Karpas-422 (cell line): Measurements from ENCODE around the gene ATOH8. TPM values are rescaled to one million over a fixed set of nuclear protein-coding genes. Genes with fewer than 3 reads are reported as not detected.

ENCODE experiments used
- DNase-seq: peaks from one replicate; pipeline ENCODE4 v3.0.0-alpha.2; 2015
- H2AFZ ChIP-seq: fragments of 200-600 bp; sonication (generic); 2 replicates; pipeline ENCODE4 v1.6.1; 2014; ENCODE audit warnings: antibody characterized with exemption, low read length, mixed read lengths
- H3K27ac ChIP-seq: fragments of 200-600 bp; sonication (generic); 2 replicates; pipeline ENCODE4 v1.5.1; 2014; ENCODE audit warnings: mild to moderate bottlenecking, low read length, moderate library complexity
- H3K27me3 ChIP-seq: fragments of 200-600 bp; sonication (generic); 2 replicates; pipeline ENCODE4 v1.6.1; 2014; ENCODE audit warnings: low read length, mixed read lengths
- H3K36me3 ChIP-seq: fragments of 200-600 bp; sonication (generic); 2 replicates; pipeline ENCODE4 v1.6.1; 2014; ENCODE audit warnings: low read length, mixed read lengths; ENCODE audit not compliant: insufficient read depth
- H3K4me1 ChIP-seq: fragments of 200-600 bp; sonication (generic); 2 replicates; pipeline ENCODE4 v1.6.1; 2014; ENCODE audit warnings: mild to moderate bottlenecking, low read length, mixed read lengths
- H3K4me2 ChIP-seq: fragments of 200-600 bp; sonication (generic); 2 replicates; pipeline ENCODE4 v1.6.1; 2014; ENCODE audit warnings: low read length, low read depth, mild to moderate bottlenecking; ENCODE audit not compliant: poor library complexity, severe bottlenecking
- H3K4me3 ChIP-seq: fragments of 200-600 bp; sonication (generic); 2 replicates; pipeline ENCODE4 v1.5.1; 2014; ENCODE audit warnings: mild to moderate bottlenecking, antibody characterized with exemption, low read length, mixed read lengths
- H3K79me2 ChIP-seq: fragments of 200-600 bp; sonication (generic); 2 replicates; pipeline ENCODE4 v1.6.1; 2014; ENCODE audit warnings: mild to moderate bottlenecking, low read length, mixed read lengths
- H3K9ac ChIP-seq: fragments of 200-600 bp; sonication (generic); 2 replicates; pipeline ENCODE4 v1.6.0; 2014; ENCODE audit warnings: low read length
- H3K9me2 ChIP-seq: fragments of 200-600 bp; sonication (generic), shearing (Covaris generic); replicated peaks from 2 replicates; pipeline ENCODE4 v1.6.0; 2014; ENCODE audit warnings: mild to moderate bottlenecking, low read length, moderate library complexity; ENCODE audit not compliant: insufficient read depth
- H3K9me3 ChIP-seq: fragments of 300-700, 200-600 bp; sonication (generic); 2 replicates; pipeline ENCODE4 v1.6.1; 2014; ENCODE audit warnings: low read length, mixed read lengths
- H4K20me1 ChIP-seq: fragments of 200-600 bp; sonication (generic); 2 replicates; pipeline ENCODE4 v1.6.1; 2014; ENCODE audit warnings: mild to moderate bottlenecking, antibody characterized with exemption, low read length, low read depth; ENCODE audit not compliant: insufficient read depth
- total RNA-seq: library from RNA; depleted of rRNA; stranded (reverse); fragments of >200 nt; shearing (Covaris generic); gene quantifications from 2 replicates; pipeline ENCODE4 v1.2.3, GENCODE V29; 2014; ENCODE audit warnings: low replicate concordance

ATOH8 gene
- total RNA-seq, 1 experiment from 2014 or later = not detected

DNA sequence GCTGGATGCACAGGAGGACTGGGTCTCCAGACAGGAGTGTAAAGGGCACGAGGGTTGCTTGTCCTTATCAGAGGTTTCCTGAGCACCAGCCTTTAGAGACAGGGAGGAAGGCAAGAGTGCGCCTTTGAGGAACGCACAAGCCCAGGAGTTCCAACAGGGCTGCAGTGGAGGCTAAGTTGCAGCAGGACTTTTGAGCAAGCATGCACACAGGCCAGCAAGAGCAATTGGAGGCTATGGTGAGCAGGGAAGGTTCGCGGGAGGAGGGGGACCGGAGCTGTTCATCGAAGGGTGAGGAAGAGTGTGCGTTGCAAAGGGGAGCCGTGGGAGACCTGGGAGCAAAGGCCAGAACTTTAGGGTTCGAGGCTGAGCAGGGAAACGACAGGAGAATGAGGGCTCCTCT lies 2.2 kb upstream of the ATOH8 start:
- Histone ChIP-seq H4K20me1 (no peaks in the 10 kb centered on the region; the same call in 1 of the 2 replicates), H3K4me2 (no peak overlapping the region), H2AFZ (no peak overlapping the region), H3K79me2 (no peaks in the 10 kb centered on the region), H3K9me3 (no peaks in the 10 kb centered on the region), H3K27ac (no peak overlapping the region), H3K4me1 (peaks cover 9% of the 10 kb centered on the region), H3K27me3 (no peaks in the 10 kb centered on the region), H3K9ac (no peak overlapping the region), H3K4me3 (no peak overlapping the region), H3K9me2 (no peaks in the 10 kb centered on the region), H3K36me3 (no peaks in the 10 kb centered on the region)
- no peak for DNase-seq

DNA sequence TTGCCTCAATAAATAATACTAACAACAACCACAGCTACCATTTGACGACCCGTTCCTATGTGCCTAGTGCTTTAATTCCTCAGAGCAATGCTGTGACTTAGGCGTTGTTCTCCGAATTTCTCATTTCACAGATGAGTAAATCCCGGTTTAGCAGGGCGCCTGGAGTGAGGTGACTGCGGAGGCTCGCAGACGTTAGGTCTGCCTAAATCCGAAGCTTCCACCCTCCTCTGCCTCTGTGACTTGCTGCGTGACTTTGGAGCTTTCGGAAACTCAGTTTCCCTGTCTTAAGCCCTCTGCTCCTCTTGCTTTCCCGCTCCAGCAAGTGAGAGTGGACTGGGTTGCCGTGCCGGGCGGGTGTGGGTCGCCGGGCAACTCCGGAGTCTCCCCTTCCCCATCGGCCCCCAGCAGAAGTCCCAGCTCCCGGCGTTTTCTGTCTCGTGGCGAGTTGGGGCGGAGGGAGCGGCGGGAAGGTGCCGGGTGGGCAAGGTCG lies 711 bp upstream of the ATOH8 start:
- Histone ChIP-seq H3K36me3 (no peaks in the 10 kb centered on the region), H3K9me2 (no peaks in the 10 kb centered on the region), H3K27ac (no peak overlapping the region), H4K20me1 (no peaks in the 10 kb centered on the region; the same call in 1 of the 2 replicates), H3K27me3 (no peaks in the 10 kb centered on the region), H2AFZ (no peak overlapping the region), H3K4me1 (peaks cover 5% of the 10 kb centered on the region), H3K79me2 (no peaks in the 10 kb centered on the region), H3K9ac (no peak overlapping the region), H3K9me3 (no peaks in the 10 kb centered on the region), H3K4me2 (no peak overlapping the region), H3K4me3 (no peak overlapping the region)
- DNase-seq = no peak

DNA sequence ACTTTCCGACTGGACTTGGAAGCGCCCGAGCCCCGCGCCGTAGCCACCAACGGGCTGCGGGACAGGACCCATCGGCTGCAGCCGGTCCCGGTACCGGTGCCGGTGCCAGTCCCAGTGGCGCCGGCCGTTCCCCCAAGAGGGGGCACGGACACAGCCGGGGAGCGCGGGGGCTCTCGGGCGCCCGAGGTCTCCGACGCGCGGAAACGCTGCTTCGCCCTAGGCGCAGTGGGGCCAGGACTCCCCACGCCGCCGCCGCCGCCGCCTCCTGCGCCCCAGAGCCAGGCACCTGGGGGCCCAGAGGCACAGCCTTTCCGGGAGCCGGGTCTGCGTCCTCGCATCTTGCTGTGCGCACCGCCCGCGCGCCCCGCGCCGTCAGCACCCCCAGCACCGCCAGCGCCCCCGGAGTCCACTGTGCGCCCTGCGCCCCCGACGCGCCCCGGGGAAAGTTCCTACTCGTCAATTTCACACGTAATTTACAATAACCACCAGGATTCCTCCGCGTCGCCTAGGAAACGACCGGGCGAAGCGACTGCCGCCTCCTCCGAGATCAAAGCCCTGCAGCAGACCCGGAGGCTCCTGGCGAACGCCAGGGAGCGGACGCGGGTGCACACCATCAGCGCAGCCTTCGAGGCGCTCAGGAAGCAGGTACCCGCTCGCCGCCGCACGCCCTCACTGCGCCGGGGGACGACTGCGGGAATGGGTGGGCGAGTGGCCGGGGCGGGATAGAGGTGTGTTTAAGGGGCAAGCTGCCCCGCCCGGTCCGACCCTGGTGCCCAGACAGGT lies 713 bp downstream of the ATOH8 start:
- H3K9me2 ChIP-seq = no peaks in the 10 kb centered on the region
- no peak overlapping the region for H3K27ac ChIP-seq
- no peak overlapping the region for H2AFZ ChIP-seq
- H3K79me2 ChIP-seq = no peaks in the 10 kb centered on the region
- H3K27me3 ChIP-seq = no peaks in the 10 kb centered on the region
- no peaks in the 10 kb centered on the region for H3K9me3 ChIP-seq
- no peaks in the 10 kb centered on the region for H3K4me1 ChIP-seq
- no peaks in the 10 kb centered on the region for H3K36me3 ChIP-seq
- no peak overlapping the region for H3K4me3 ChIP-seq
- no peak for DNase-seq
- no peak overlapping the region for H3K4me2 ChIP-seq
- H4K20me1 ChIP-seq = no peaks in the 10 kb centered on the region
- no peak overlapping the region for H3K9ac ChIP-seq

DNA sequence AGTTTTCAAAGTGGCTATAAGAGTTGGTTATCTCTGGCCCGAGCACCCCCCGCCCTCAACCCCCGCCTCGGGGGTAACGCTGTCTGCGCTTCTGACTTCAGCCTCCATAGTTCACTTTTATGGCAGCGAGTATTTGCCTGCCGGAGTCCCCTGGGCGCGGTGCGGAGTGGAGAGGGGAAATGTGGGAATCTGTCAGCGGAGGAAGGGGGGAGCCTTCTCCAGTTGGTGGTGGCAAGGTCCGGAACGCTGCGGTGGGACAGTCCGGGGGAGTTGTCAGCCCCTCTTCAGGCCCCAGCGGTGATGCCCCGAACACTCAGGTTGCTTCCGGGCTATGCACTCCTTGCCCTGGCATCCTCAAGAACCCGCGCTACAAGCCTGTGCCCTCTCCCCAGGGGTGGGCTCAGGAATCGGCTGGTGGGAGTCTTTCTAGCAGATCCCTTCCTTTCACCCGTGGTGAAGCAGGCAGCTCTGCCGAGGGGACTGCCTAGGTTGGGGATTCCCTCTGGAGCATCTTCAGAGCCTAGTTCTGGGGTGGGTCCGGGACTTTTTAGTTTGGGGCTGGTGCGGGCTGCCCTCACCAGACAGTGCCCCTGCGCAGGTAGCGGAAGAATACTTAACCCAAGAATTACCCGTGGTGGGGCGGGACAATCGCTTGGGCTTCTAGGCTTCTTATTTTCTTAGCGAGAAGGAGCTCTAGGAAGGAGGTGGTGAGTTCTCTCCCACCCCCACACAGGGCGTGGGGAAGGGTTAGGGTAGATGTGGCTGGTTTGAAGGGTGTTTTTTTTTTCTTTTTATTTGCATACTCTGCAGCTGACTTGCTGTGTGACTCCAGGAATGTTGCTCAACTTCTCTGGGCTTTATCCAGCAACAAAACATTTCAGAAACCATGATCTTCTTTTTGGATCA lies 1.6 kb downstream of the ATOH8 start:
- DNase-seq = no peak
- no peaks in the 10 kb centered on the region for H3K9me2 ChIP-seq

DNA sequence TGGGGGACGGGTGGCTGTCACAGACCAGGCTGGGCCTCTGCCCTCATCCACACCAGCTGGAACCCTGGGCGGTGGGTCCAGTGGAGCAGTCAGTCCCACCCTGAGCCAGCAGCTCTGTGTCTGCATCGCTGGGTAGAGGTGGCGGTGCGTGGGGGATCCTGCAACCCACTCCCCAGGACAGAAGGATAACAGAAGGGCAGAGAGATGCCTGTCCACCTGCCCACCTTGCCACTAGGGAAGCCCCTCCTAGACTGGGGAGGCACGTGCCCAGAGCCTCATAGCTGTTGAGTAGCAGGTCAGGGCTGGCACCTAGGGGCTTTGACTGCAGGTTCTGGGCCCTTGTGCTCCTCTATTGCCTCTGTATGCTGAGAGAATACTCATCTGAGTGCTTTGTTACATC lies 2.4 kb downstream of the ATOH8 start:
- Histone ChIP-seq H3K4me1 (no peaks in the 10 kb centered on the region), H3K27ac (no peak overlapping the region), H3K4me3 (no peak overlapping the region), H3K9ac (no peak overlapping the region), H2AFZ (no peak overlapping the region), H3K36me3 (no peaks in the 10 kb centered on the region), H3K9me3 (no peaks in the 10 kb centered on the region), H3K27me3 (no peaks in the 10 kb centered on the region), H3K79me2 (no peaks in the 10 kb centered on the region), H3K4me2 (no peak overlapping the region), H4K20me1 (no peaks in the 10 kb centered on the region), H3K9me2 (no peaks in the 10 kb centered on the region)
- no peak for DNase-seq

More for the DNA sequence above, 1.6 kb downstream of the ATOH8 start:
- Histone ChIP-seq H3K36me3 (no peaks in the 10 kb centered on the region), H3K27me3 (no peaks in the 10 kb centered on the region), H3K4me2 (no peak overlapping the region), H3K4me3 (no peak overlapping the region), H2AFZ (no peak overlapping the region), H3K27ac (no peak overlapping the region), H3K4me1 (no peaks in the 10 kb centered on the region), H3K9ac (no peak overlapping the region), H4K20me1 (no peaks in the 10 kb centered on the region), H3K79me2 (no peaks in the 10 kb centered on the region), H3K9me3 (no peaks in the 10 kb centered on the region)

DNA sequence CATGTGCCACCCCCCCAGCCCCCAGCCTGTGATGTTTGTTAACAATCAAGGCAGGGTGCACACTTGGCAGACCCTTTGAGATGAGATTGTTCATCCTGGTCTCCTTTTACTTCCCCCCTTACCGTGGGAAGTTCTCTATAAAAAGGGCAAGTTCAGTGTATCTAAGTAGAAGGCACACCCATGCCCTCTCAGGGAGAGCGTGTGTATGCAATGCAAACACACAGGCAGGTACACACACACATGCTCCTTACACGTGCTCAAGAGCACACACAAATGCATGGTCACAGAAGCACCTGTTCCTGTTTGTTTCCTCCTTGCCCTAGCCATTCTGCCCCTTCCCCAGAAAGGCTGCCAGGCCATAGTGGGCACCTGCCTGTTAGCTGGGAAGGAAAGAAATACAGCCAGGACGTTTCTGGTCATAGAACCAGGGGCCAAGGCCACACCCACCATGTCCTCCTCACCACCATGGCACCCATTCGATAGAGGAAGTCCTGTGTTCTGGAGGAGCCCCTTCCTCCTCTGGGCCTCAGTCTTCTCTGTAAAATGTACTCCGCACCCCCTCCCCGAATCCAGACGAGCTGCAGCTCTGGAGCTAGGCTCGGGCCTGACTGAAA lies 3.1 kb downstream of the ATOH8 start:
- Histone ChIP-seq H3K9me2 (no peaks in the 10 kb centered on the region), H3K27me3 (no peaks in the 10 kb centered on the region), H3K4me3 (no peak overlapping the region), H2AFZ (no peak overlapping the region), H3K4me2 (no peak overlapping the region), H3K79me2 (no peaks in the 10 kb centered on the region), H4K20me1 (no peaks in the 10 kb centered on the region), H3K9me3 (no peaks in the 10 kb centered on the region), H3K36me3 (no peaks in the 10 kb centered on the region), H3K27ac (no peak overlapping the region), H3K9ac (no peak overlapping the region), H3K4me1 (no peaks in the 10 kb centered on the region)
- DNase-seq = no peak

DNA sequence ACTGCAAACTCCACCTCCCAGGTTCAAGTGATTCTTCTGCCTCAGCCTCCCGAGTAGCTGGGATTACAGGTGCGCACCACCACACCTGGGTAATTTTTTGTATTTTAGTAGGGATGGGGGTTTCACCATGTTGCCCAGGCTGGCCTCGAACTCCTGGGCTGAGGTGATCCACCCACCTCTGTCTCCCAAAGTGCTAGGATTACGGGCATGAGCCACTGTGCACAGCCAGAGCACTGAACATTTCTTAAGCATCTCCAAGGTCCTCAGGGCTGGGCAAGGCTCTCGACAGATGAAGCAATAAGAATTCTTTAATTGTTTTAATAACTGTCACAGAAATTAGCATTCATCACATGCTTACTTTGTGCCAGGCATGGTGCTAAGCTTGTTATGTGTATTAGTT lies 4.1 kb downstream of the ATOH8 start:
- no peaks in the 10 kb centered on the region for H3K79me2 ChIP-seq
- H3K27me3 ChIP-seq = no peaks in the 10 kb centered on the region
- no peaks in the 10 kb centered on the region for H4K20me1 ChIP-seq
- no peak overlapping the region for H3K4me3 ChIP-seq
- H3K4me1 ChIP-seq = no peaks in the 10 kb centered on the region
- no peak overlapping the region for H3K27ac ChIP-seq
- DNase-seq = no peak
- H3K9me2 ChIP-seq = no peaks in the 10 kb centered on the region
- no peaks in the 10 kb centered on the region for H3K36me3 ChIP-seq
- H3K9me3 ChIP-seq = no peaks in the 10 kb centered on the region
- H3K4me2 ChIP-seq = no peak overlapping the region
- no peak overlapping the region for H2AFZ ChIP-seq
- no peak overlapping the region for H3K9ac ChIP-seq
